Smooth muscle cell of the pulmonary artery (primary cell): ENCODE results near the gene NTMT1. TPM values are rescaled to one million over a fixed set of nuclear protein-coding genes. Genes with fewer than 3 reads are reported as not detected.

Experiments
- total RNA-seq: library from RNA; depleted of rRNA; stranded (reverse); fragments of >200 nt; gene quantifications from 2 replicates; pipeline ENCODE4 v1.2.3, GENCODE V29; 2014

NTMT1 gene
- total RNA-seq, result 31.7 and 32.8 TPM in 2 replicates

GRCh38 chr9:129626079-129626624, at the start of gene NTMT1:
TSS of gene NTMT1 (plus strand) at chr9:129626163. CDS start at chr9:129632704, 6,541 bp downstream.

DNA sequence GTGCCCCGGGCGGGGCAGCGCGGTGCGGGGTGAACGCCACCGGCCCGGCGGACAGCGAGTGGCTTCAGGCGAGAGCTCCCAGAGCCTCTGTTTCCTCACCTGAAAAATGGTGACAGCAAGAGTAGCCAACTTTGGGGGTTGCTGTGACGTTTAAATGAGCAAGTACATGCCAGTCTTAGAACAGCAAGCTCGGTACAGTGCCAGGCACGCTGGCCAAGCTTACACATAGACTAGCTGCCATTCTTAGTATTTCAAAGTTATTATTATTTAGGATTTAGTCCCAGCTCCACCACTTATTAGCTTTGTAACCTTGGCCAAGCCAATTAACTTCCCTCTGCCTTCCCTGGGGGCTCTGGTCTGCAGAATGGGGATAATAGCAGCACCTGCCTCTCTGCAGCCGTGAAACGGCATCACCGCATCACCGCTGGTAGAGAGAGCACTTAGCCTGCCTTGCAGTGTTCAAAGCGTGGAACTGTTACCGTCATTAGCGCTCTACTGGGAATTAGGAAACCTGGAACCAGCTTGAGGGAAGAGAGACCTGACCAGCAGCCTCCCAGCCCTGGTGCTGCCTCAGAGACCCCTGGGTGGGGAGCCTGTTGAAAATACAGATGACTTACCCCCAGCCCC, 5.2 kb upstream of the NTMT1 start, which contains the start of gene C9orf50:
C9orf50 (minus strand) TSS at position 433 of the 627 bp plus-strand sequence. CDS start 527 bp downstream, outside the sequence.

GRCh38 chr9:129641750-129642585, 16.0 kb downstream of the NTMT1 start, which contains the start of gene ASB6:
TSS of gene ASB6 (minus strand) at chr9:129642151. CDS start at chr9:129641999, 152 bp downstream.

DNA sequence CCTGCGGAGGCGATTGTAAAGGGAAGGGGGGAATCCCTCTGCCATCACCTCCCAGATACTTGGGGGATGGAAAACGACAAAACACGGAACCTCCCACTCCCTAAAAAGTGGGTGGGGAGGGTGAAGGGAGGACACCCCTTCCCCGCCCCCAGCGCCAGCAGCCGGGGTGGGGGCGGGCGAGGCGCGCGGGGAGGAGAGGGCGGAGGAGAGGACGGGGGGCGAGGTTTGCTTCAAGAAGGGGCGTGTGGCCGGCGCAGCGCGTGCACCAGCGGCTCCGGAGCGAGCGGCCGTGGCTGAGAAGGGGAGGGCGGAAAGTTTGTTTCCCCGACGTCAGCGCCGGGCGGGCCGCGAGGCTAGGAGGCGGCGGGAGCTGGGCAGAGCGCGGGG, 39.4 kb downstream of the NTMT1 start, which contains the start of gene PRRX2:
PRRX2 (plus strand) TSS at position 259 of the 387 bp plus-strand sequence. CDS start 221 bp downstream, outside the sequence.

Other genes with a start within 250 kb of the NTMT1 start
- 0.26 and 0.33 TPM in 2 replicates for gene C9orf50, start 5.1 kb upstream of the NTMT1 start, total RNA-seq
- 20.3 and 26.2 TPM in 2 replicates for gene ASB6, start 16.0 kb downstream of the NTMT1 start, total RNA-seq
- gene PRRX2, start 39.5 kb downstream of the NTMT1 start, total RNA-seq, result 11.3 and 17.9 TPM in 2 replicates
- gene PTGES, start 126.9 kb downstream of the NTMT1 start, total RNA-seq, result 6.5 and 21.0 TPM in 2 replicates
- 51.9 and 55.1 TPM in 2 replicates for gene TOR1B, start 177.0 kb downstream of the NTMT1 start, total RNA-seq
- gene TOR1A, start 198.0 kb downstream of the NTMT1 start, total RNA-seq, result 35.0 and 39.6 TPM in 2 replicates
- gene C9orf78, start 209.1 kb downstream of the NTMT1 start, total RNA-seq, result 26.6 and 33.7 TPM in 2 replicates
- 14.4 and 17.7 TPM in 2 replicates for gene USP20, start 209.3 kb downstream of the NTMT1 start, total RNA-seq